ENCODE data around the gene FHOD3. TPM values are rescaled to one million over a fixed set of nuclear protein-coding genes. Genes with fewer than 3 reads are reported as not detected.

Gene FHOD3
- total and polyA plus RNA-seq, 2 of the 13 experiments (the other 11 are each of a cell fraction or from before 2014, with no cell fraction given) = 0.07 TPM; not detected in 1

- WGBS (ENCODE audit: low lambda C conversion rate) = 95% methylated on average over 3 of the region's 3 CpGs
- Histone ChIP-seq H3K4me3 (replicated peaks in 1 of 3; ENCODE audit: insufficient read depth in 1 of 3, low read depth in 2 of 3, low read length in 3 of 3) (no peak overlapping the region), H2AFZ (ENCODE audit: low read length) (no peak overlapping the region), H3K9ac (ENCODE audit: insufficient read depth, low read depth, low read length) (no peak overlapping the region), H3K4me2 (ENCODE audit: low read depth, low read length) (no peak overlapping the region), H3K79me2 (ENCODE audit: insufficient read depth, low read length) (no peaks in the 10 kb centered on the region), H3K9me3 (ENCODE audit: low read length) (no peaks in the 10 kb centered on the region), H3K36me3 (replicated peaks in 1 of 2; ENCODE audit: control insufficient read depth in 1 of 2, insufficient read depth in 2 of 2, low read length in 2 of 2) (peaks cover 2 to 52% of the 10 kb centered on the region in 2 experiments; a peak in 4 of 5 replicates), H3K27ac (ENCODE audit: extremely low read length, insufficient read depth, low read length) (no peak overlapping the region), H4K20me1 (ENCODE audit: insufficient read depth, low read length) (peaks cover 7% of the 10 kb centered on the region), H3K27me3 (ENCODE audit: control insufficient read depth in 1 of 2, insufficient read depth in 2 of 2, low read length in 2 of 2) (no peaks in the 10 kb centered on the region), H3K4me1 (ENCODE audit: insufficient read depth, low read length) (no peaks in the 10 kb centered on the region)
- DNase-seq (ENCODE audit: low spot score) (no peak), ATAC-seq (no peak), FAIRE-seq (no peak)
- intact Hi-C loops (cut with micrococcal nuclease; ENCODE audit: unreplicated experiment) = no loop called here
- CTCF ChIA-PET (ENCODE audit: low intra/inter-chr PET ratio, low total read pairs) = no interaction called here
- POLR2A ChIA-PET = no interaction called here
- no TSS peak for BruUV-seq (replicated peaks)
- in situ Hi-C loops (cut with HindIII; ENCODE audit: extremely low pct_ligation_motif_present, low pct_unique_long_range_greater_than_20kb) = no loop called here
- TF ChIP-seq ZNF7 (CRISPR knock-in tag; IDR thresholded peaks at IDR 0.05) (no peak), ZNF121 (CRISPR knock-in tag; IDR thresholded peaks at IDR 0.05) (no peak), ZBTB10 (CRISPR knock-in tag; IDR thresholded peaks at IDR 0.05; ENCODE audit: borderline replicate concordance) (no peak), E2F5 (CRISPR knock-in tag; conservative IDR thresholded peaks at IDR 0.05) (no peak), DMAP1 (CRISPR knock-in tag; IDR thresholded peaks at IDR 0.05) (no peak), ATM (IDR thresholded peaks at IDR 0.05; ENCODE audit: borderline replicate concordance) (no peak), ZBTB44 (CRISPR knock-in tag; IDR thresholded peaks at IDR 0.05) (no peak), ZNF670 (CRISPR knock-in tag; IDR thresholded peaks at IDR 0.05; ENCODE audit: borderline replicate concordance) (no peak), ZNF160 (CRISPR knock-in tag; IDR thresholded peaks at IDR 0.05) (no peak), ZNF720 (CRISPR knock-in tag; IDR thresholded peaks at IDR 0.05) (no peak), SP5 (CRISPR knock-in tag; IDR thresholded peaks at IDR 0.05; ENCODE audit: borderline replicate concordance, low read depth) (no peak), HNRNPH1 (optimal IDR thresholded peaks at IDR 0.05; ENCODE audit: low read depth, low read length) (no peak), ZNF124 (CRISPR knock-in tag; IDR thresholded peaks at IDR 0.05) (no peak), ATAD3A (CRISPR knock-in tag; IDR thresholded peaks at IDR 0.05) (no peak), ZNF256 (CRISPR knock-in tag; conservative IDR thresholded peaks at IDR 0.05) (no peak), AGO1 (IDR thresholded peaks at IDR 0.05; ENCODE audit: low read depth, low read length, poor library complexity, severe bottlenecking) (no peak), SSRP1 (CRISPR knock-in tag; IDR thresholded peaks at IDR 0.05) (no peak), MZF1 (CRISPR knock-in tag; IDR thresholded peaks at IDR 0.05; ENCODE audit: borderline replicate concordance) (no peak), ZNF552 (CRISPR knock-in tag; IDR thresholded peaks at IDR 0.05; ENCODE audit: borderline replicate concordance) (no peak)
These were observed 513.9 kb downstream of the FHOD3 start for GRCh38 chr18:36811430-36811829.

Data from HepG2 (cell line).